HepG2 (cell line): ENCODE data around the gene ALKBH5. TPM values are rescaled to one million over a fixed set of nuclear protein-coding genes. Genes with fewer than 3 reads are reported as not detected.

ENCODE experiments used
- ARID5B ChIP-seq: IDR thresholded peaks from 2 replicates; pipeline ENCODE4 v1.4.0; 2020; ENCODE audit warnings: mild to moderate bottlenecking, missing genetic modification reagents
- ETV5 ChIP-seq: IDR thresholded peaks from 2 replicates; pipeline ENCODE4 v1.6.1; 2018; ENCODE audit warnings: missing biosample characterization, missing genetic modification reagents, inconsistent platforms, borderline replicate concordance
- HCFC1 ChIP-seq: fragments of 150-350 bp; IDR thresholded peaks from 2 replicates; pipeline ENCODE4 v1.6.1; 2014; ENCODE audit warnings: low read depth, low read length
- HMG20A ChIP-seq: IDR thresholded peaks from 2 replicates; pipeline ENCODE4 v1.6.1; 2016; ENCODE audit warnings: borderline replicate concordance
- MAFF ChIP-seq: IDR thresholded peaks from 2 replicates; pipeline ENCODE4 v1.6.1; 2011; ENCODE audit warnings: low read depth, low read length, improper control_type of control experiment
- MAFG ChIP-seq: sonication (generic); formaldehyde crosslinking; IDR thresholded peaks from 2 replicates; pipeline ENCODE4 v1.5.1; 2020; ENCODE audit warnings: mild to moderate bottlenecking, missing genetic modification reagents
- MAX ChIP-seq: IDR thresholded peaks from 2 replicates; pipeline ENCODE4 v1.6.1; 2012; ENCODE audit warnings: inconsistent platforms
- NFATC3 ChIP-seq: sonication (generic); formaldehyde crosslinking; IDR thresholded peaks from 2 replicates; pipeline ENCODE4 v1.5.1; 2020; ENCODE audit warnings: mild to moderate bottlenecking, missing genetic modification reagents
- PAF1 ChIP-seq: IDR thresholded peaks from 2 replicates; pipeline ENCODE4 v1.6.1; 2016; ENCODE audit warnings: missing genetic modification reagents, missing compliant biosample characterization
- PATZ1 ChIP-seq: sonication (generic); formaldehyde crosslinking; IDR thresholded peaks from 2 replicates; pipeline ENCODE4 v1.4.0; 2020; ENCODE audit warnings: missing genetic modification reagents
- RARA ChIP-seq: IDR thresholded peaks from 2 replicates; pipeline ENCODE4 v1.6.1; 2016; ENCODE audit warnings: missing genetic modification reagents, missing compliant biosample characterization
- SIN3A ChIP-seq: IDR thresholded peaks from 2 replicates; pipeline ENCODE4 v1.6.1; 2011; ENCODE audit warnings: low read depth, mild to moderate bottlenecking, control low read depth, low read length, borderline replicate concordance
- SIX1 ChIP-seq: sonication (generic); formaldehyde crosslinking; IDR thresholded peaks from 2 replicates; pipeline ENCODE4 v1.4.0; 2020; ENCODE audit warnings: missing genetic modification reagents, borderline replicate concordance
- SIX4 ChIP-seq: sonication (generic); formaldehyde crosslinking; IDR thresholded peaks from 2 replicates; pipeline ENCODE4 v1.4.0; 2020; ENCODE audit warnings: missing genetic modification reagents
- SOX13 ChIP-seq, 3 experiments: fragments of 450-650 bp in 1 of 3; sonication (generic) in 1 of 3; formaldehyde crosslinking in 1 of 3; IDR thresholded peaks in 2 of 3; conservative IDR thresholded peaks in 1 of 3; 2 replicates each; pipeline versions ENCODE4 v1.5.0 to v1.6.1; 2016 to 2020; ENCODE audit warnings: antibody characterized with exemption in 1 of 3, mild to moderate bottlenecking in 1 of 3, missing compliant biosample characterization in 1 of 3, missing genetic modification reagents in 1 of 3, moderate library complexity in 1 of 3
- SP140L ChIP-seq: sonication (generic); formaldehyde crosslinking; IDR thresholded peaks from 2 replicates; pipeline ENCODE4 v1.4.0; 2020; ENCODE audit warnings: missing genetic modification reagents, borderline replicate concordance
- STAT5B ChIP-seq: sonication (generic); formaldehyde crosslinking; IDR thresholded peaks from 2 replicates; pipeline ENCODE4 v1.4.0; 2020; ENCODE audit warnings: missing genetic modification reagents
- TARDBP ChIP-seq: sonication (generic); formaldehyde crosslinking; IDR thresholded peaks from 2 replicates; pipeline ENCODE4 v1.8.0; 2022; ENCODE audit warnings: mild to moderate bottlenecking, missing genetic modification reagents
- THRA ChIP-seq: sonication (generic); formaldehyde crosslinking; IDR thresholded peaks from 2 replicates; pipeline ENCODE4 v1.4.0; 2020; ENCODE audit warnings: missing genetic modification reagents, borderline replicate concordance
- TP53 ChIP-seq: sonication (generic); formaldehyde crosslinking; conservative IDR thresholded peaks from 2 replicates; pipeline ENCODE4 v1.4.0; 2020; ENCODE audit warnings: missing genetic modification reagents
- ZNF18 ChIP-seq: sonication (generic); formaldehyde crosslinking; IDR thresholded peaks from 2 replicates; pipeline ENCODE4 v1.8.0; 2022; ENCODE audit warnings: mild to moderate bottlenecking, missing genetic modification reagents; ENCODE audit not compliant: insufficient replicate concordance
- ZNF670 ChIP-seq: sonication (generic); formaldehyde crosslinking; IDR thresholded peaks from 2 replicates; pipeline ENCODE4 v1.8.0; 2022; ENCODE audit warnings: mild to moderate bottlenecking, missing genetic modification reagents, borderline replicate concordance
- polyA plus RNA-seq, 8 experiments: library from polyadenylated mRNA; depleted of rRNA in 3 of 8; stranded (reverse) in 7 of 8; unstranded in 1 of 8; fragments of >200 nt; fragmentation: Illumina TruSeq in 4 of 8; extraction: Trizol in 4 of 8; gene quantifications; 2 replicates each; pipeline versions ENCODE4 v1.2.1 to v1.2.3, GENCODE V29; 2011 to 2016; ENCODE audit warnings: low read depth in 4 of 8, missing spikeins in 1 of 8, mixed read lengths in 1 of 8; ENCODE audit not compliant: insufficient read depth in 1 of 8
- total RNA-seq, 5 experiments: library from RNA; depleted of rRNA; stranded (reverse); fragments of >200 nt; fragmentation: Illumina TruSeq; extraction: Trizol; gene quantifications; 2 replicates each; pipeline ENCODE4 v1.2.3, GENCODE V29; 2016; ENCODE audit warnings: low read depth in 1 of 5

ALKBH5 gene
- total and polyA plus RNA-seq, 2 of the 13 experiments (the other 11 are each of a cell fraction or from before 2014, with no cell fraction given) = 68.9 to 76.9 TPM

GRCh38 chr17:18191236-18191667, 7.6 kb downstream of the ALKBH5 start (continued):
- TF ChIP-seq ARID5B (CRISPR knock-in tag) = peak; percentile 60
- no peak for TF ChIP-seq SIX1
- TF ChIP-seq RARA (CRISPR knock-in tag) = peak; percentile 28; the same call in 1 of the 2 replicates
- no peak for TF ChIP-seq HCFC1
- 0 out of 2 replicates have a peak, but pooled peaks have one; percentile 18 for TF ChIP-seq SIN3A
- no peak for TF ChIP-seq NFATC3
- no peak for TF ChIP-seq TP53 (CRISPR knock-in tag)
- no peak for TF ChIP-seq PAF1 (CRISPR knock-in tag)
- no peak for TF ChIP-seq MAFG (CRISPR knock-in tag)
- TF ChIP-seq SOX13 (IDR thresholded peaks at IDR 0.05) = no peak
- TF ChIP-seq SOX13 (CRISPR knock-in tag; conservative IDR thresholded peaks at IDR 0.05 in 1 of 2, IDR thresholded peaks at IDR 0.05 in 1 of 2) = 0 out of 4 replicates have a peak, but pooled peaks of 1 of the 2 experiments have one; percentile 36
- no peak for TF ChIP-seq HMG20A (CRISPR knock-in tag)
- TF ChIP-seq ETV5 = peak; percentile 75; the same call in 1 of the 2 replicates
- no peak for TF ChIP-seq SIX4
- TF ChIP-seq THRA (CRISPR knock-in tag) = no peak
- TF ChIP-seq ZNF670 (CRISPR knock-in tag) = 0 out of 2 replicates have a peak, but pooled peaks have one; percentile 58
- TF ChIP-seq PATZ1 (CRISPR knock-in tag) = no peak
- TF ChIP-seq MAX = peak; percentile 43; the same call in 1 of the 2 replicates
- TF ChIP-seq MAFF = no peak
- no peak for TF ChIP-seq TARDBP (CRISPR knock-in tag)
- TF ChIP-seq ZNF18 (CRISPR knock-in tag) = no peak
- no peak for TF ChIP-seq STAT5B (CRISPR knock-in tag)
- no peak for TF ChIP-seq SP140L (CRISPR knock-in tag)
